GM18909 (cell line): ENCODE measurements around the gene FER.
"Not testable (repeated sequence)": the region's sequence is repeated elsewhere in the genome, so short reads cannot be mapped to it uniquely, and the experiment has no call there.

ENCODE experiments used
- ATAC-seq: cut with Tn5 transposase; IDR thresholded peaks from one replicate; pipeline ENCODE4 v1.9.1; 2021; ENCODE audit warnings: mild to moderate bottlenecking; ENCODE audit not compliant: unreplicated experiment, poor library complexity

The FER gene

GRCh38 chr5:109025729-109026128 is 278.0 kb downstream of the FER start:
- not testable (repeated sequence) for ATAC-seq

GRCh38 chr5:109027983-109028607 is 280.4 kb downstream of the FER start:
- no peak for ATAC-seq

DNA sequence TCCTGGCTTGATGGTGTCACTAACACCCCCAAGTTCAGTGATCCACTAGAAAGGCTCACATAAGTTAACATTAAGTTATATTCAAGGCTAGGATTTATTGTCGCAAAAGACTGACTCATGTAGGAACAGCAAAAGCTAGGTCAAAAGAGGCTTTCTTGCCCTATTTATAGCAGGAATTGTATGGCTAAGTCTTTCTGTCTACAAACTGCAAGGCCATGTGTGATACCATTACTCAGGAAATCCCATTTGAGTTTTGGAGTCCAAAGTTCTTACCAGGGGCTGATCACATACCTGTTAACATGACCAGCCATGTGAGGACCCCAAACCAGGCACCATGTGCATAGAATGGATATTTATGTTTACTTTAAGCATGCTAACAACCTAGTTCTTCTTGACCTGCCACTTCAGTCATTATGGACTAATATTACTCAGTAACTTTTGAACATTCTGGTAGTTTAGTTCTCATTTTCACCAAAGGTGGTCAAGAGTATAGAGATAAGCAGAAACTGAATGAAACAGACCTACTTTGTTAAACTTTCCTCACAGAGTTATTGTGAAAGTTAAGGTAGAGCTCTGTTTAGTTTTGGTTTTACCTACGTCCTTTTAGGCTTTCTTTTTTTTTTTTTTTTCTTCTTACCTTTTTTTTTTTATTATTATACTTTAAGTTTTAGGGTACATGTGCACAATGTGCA is 281.1 kb downstream of the FER start:
- ATAC-seq = peak; percentile 68

DNA sequence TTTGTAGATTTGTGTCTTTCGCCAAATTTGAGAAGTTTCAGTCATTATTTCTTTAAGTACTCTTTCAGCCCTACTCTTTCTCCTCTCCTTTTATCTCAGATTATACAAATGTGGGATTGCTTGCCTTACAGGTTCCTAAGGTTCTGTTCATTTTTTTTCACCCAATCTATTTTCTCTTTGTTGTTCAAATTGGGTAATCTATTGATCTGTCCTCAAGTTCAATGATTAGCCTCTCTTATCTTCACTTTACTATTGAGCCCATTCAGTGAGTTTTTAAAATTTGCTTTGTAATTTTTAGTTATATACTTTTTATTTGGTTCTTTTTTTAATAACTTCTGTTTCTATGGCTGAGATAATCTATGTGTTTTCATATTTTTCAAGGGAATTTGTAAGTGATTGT is 282.1 kb downstream of the FER start:
- no peak for ATAC-seq

- ATAC-seq = no peak
Observed at GRCh38 chr5:109030360-109031143, 282.9 kb downstream of the FER start.

DNA sequence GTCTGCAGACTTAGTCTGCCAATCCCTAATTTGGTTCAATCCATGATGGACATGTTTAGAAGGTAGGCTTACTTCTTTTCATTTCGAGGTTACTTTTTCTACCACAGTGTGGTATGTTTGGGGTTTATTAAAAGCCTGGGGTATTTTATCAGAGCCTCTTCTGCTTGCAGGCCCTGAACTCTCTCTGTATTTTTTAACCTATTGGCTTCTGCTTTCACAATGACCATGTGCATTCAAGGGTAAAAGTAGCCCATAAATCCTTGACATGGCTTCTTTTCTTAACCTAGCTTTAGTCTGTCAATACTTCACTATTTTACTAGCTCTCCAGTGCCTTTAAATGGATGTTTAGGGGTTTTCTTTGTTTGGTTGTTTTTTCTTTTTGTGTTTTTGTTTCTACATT is 286.6 kb downstream of the FER start:
- ATAC-seq = peak; percentile 41

GRCh38 chr5:109035436-109035835 is 287.7 kb downstream of the FER start:
- ATAC-seq = no peak

DNA sequence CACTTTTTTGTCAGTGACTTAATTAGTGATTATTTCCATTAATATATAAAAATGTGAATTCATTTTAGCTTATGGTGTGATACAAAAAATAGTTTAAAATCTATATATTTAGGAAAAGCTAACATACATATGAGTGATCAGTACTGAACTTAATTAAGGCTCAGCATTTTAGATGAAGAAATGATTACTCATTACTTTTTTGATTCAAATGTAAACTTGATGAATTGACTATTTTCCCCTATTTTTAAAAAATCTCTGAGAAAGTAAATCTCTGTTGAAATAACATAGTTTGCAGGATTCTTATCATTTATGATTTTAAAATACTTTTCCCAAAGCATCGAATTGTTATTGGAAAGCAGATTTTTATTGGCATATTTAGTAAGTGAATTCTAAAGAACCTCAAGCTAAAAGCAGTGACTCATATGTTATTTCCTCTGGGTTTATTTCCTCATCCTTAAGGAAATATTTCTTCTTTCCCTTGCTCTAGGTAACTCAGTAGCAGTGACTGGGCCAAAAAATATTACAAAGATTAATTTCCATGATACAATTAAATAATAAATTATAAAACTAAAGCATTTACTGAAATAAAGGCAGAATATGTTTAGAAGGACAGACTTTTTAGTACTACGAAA is 290.6 kb downstream of the FER start:
- ATAC-seq = no peak

DNA sequence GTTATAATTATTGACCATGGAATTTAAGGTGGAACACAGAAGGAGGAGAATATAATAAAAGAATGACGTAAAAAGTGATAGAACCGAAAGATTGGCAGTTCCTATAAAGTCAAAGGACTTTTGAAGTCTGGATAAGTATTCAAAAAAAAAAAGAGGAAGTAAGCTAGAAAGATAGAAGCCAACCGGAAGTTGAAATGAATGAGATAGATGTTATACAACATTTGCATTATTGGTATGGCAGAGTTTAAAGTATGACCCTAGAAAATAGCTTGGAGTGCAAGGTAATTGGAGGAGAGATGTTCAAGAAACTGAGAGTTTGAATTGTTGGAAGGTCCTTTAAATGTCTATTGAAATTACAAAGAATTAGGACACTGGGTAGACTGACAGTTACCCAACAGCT is 293.6 kb downstream of the FER start:
- no peak for ATAC-seq

DNA sequence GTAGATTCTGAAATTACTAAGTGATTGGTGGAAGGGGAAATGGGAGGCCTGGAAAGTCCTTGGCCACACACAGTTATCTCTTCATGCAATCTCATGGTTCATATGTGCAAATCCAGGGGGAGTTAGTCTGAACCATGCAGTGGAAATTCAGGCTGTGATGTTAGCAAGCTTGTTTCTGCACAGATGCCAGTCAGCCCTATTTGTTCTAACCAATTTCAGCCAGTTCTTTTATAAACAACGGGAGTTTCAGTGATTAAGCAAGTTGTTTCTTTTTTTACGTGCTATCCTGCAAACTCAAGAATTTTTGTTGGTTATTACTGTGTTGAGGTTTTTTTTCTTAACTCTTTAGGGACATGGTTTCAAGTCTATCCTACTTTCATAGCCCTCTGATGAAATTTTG is 298.0 kb downstream of the FER start:
- ATAC-seq = no peak

DNA sequence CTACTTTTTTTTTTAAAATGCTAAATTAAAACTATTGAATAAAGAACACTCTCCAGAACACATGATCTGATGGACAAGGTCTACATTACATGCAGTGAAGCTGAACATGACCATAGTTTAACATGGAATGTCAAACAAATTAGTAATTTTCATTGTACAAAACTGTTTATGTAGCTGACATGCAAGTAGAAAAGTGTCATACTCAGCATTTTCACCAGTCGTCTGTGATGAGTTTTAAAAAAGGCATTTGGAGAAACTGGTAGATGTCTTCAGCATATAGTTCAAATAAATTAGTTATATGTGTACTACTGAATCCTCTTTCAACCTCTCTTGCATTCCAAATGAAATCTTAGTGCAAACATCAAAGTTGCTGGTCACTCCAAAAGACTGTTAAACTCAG is 301.9 kb downstream of the FER start:
- ATAC-seq = no peak

GRCh38 chr5:109050321-109050720 is 302.6 kb downstream of the FER start:
- not testable (repeated sequence) for ATAC-seq

DNA sequence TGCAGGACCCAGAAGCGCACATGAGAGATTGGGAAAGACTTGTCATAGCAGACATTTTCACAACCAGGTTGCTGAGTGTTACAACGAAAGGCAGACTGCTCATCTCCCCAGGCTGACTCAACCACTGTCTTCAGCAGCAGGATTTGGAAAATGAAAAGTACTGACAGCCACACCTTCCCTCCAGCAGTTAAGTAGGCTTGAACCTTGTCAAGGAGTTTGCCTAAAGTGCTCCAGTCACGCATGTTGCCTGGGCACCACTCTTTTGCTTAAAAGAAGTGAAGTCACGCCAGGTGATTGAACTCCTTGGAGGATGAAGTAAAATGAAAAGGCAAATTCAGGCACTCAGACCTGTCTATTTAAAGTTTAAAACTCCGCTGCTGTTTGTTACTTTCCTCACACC is 304.5 kb downstream of the FER start:
- ATAC-seq = not testable (repeated sequence)

DNA sequence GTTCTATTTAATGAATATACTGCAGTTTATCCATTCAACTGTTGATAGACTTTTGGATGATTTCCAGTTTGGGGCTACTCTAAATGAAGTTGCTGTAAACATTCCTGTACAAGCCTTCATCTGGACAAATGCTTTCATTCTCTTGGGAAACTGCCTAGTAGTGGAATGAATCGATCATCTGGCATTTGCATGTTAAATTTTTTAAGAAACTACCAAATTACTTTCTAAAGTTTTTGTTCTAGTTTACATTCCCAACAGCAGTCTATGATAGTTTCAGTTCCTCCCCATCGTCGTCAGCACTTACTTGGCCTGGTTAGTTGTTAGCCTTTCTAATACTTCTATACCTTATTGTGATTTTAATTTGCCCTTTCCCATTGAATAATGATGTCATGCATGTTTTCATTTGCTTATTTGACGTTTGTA is 306.3 kb downstream of the FER start:
- peak; percentile 74 for ATAC-seq

- ATAC-seq = no peak
Observed at GRCh38 chr5:109060378-109061025, 312.8 kb downstream of the FER start.

DNA sequence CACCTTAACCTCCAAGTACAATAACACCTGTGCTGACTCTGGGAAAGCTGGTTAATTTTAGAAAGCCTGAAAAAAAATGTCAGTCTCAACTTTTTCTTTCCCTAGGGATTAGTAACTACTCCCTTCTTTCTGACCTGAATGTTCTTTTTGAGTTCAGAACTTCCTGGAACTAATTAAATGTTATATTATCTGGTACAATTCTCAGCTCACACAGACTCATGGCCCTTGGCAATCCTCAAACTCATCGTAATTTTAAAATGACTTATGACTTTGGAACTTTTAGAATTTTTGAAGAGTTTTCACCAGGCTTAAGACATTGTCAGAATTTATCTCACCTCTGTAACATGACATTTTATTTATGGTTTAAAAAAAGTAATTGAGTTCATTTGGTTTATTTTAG is 315.0 kb downstream of the FER start:
- ATAC-seq = no peak

GRCh38 chr5:109063223-109063622 is 315.5 kb downstream of the FER start:
- no peak for ATAC-seq

- ATAC-seq = no peak
Observed at GRCh38 chr5:109076741-109077140, 329.0 kb downstream of the FER start.

GRCh38 chr5:109078448-109078847 is 330.8 kb downstream of the FER start:
- no peak for ATAC-seq

DNA sequence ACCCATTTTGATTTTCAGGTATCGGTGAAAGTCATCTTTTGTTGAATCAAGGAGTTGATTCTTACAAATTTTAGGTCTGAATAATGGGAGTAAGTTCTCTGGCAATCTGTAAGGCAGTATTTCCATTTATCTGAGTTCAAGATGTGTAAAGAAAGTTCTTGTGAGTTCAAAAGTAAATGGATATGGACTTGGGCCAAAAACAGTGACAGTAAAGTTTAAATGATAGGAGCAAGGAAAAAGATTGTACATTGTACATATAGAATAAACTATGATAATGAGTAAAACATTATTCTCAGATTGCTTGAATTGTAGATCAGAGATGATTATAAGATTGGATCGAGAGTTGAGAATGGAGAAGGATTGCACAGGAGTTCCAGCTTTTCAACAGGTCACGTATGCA is 332.8 kb downstream of the FER start:
- no peak for ATAC-seq
